ENCODE data around the gene ONECUT1.

DNA sequence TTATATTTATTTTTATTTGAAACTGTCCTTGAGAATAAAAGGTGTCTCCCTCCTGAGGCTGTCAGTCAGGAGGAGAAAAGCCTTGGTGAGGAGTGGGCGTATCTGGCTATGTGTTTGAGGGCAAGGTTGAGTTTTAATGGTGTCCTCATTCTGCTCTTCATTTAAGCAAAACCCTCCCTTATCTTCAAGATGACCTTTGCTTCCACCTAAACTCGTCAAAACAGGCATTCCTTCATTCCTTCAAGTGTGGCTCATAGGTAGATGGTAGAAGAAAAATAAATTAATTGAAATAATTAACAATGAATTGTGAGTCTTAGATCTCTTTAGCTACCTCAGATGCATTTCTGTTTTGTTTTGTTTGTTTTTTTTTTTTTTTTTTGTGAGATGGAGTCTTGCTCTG, 71.6 kb downstream of the ONECUT1 start:
- TF ChIP-seq, protein P1, sequence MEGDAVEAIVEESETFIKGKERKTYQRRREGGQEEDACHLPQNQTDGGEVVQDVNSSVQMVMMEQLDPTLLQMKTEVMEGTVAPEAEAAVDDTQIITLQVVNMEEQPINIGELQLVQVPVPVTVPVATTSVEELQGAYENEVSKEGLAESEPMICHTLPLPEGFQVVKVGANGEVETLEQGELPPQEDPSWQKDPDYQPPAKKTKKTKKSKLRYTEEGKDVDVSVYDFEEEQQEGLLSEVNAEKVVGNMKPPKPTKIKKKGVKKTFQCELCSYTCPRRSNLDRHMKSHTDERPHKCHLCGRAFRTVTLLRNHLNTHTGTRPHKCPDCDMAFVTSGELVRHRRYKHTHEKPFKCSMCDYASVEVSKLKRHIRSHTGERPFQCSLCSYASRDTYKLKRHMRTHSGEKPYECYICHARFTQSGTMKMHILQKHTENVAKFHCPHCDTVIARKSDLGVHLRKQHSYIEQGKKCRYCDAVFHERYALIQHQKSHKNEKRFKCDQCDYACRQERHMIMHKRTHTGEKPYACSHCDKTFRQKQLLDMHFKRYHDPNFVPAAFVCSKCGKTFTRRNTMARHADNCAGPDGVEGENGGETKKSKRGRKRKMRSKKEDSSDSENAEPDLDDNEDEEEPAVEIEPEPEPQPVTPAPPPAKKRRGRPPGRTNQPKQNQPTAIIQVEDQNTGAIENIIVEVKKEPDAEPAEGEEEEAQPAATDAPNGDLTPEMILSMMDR (conservative IDR thresholded peaks at IDR 0.05; ENCODE audit: low read length), result no peak
- no peak for TF ChIP-seq EZH2phosphoT487 (IDR thresholded peaks at IDR 0.05; ENCODE audit: borderline replicate concordance)

Data from Loucy (cell line).